HepG2 (cell line): ENCODE data around the gene RABL6. TPM values are rescaled to one million over a fixed set of nuclear protein-coding genes. Genes with fewer than 3 reads are reported as not detected.
"Not testable (repeated sequence)": the region's sequence is repeated elsewhere in the genome, so short reads cannot be mapped to it uniquely, and the experiment has no call there.

Experiments
- ATAC-seq: fragments of 200-7000 bp; cut with Tn5 transposase; 3 replicates; pipeline ENCODE4 v1.9.1; 2020; ENCODE audit warnings: mild to moderate bottlenecking, moderate library complexity
- BruUV-seq: library from RNA; stranded (reverse); fragments of 400-500 nt; replicated peaks from 2 replicates; lab custom pipeline; 2021; lab: Mats Ljungman, UMichigan
- CTCF ChIA-PET: fragments of 300-600 bp; formaldehyde crosslinking; extraction: SDS; loops from one replicate; lab custom pipeline; 2021; ENCODE audit warnings: low total read pairs, inconsistent platforms, low intra/inter-chr PET ratio; lab: Yijun Ruan, JAX
- POLR2A ChIA-PET: fragments of 350-600 bp; sonication (Branson Sonifier 250); formaldehyde crosslinking; loops from one replicate; lab custom pipeline; 2020; ENCODE audit warnings: antibody characterized with exemption, inconsistent platforms; lab: Yijun Ruan, JAX
- DNase-seq: peaks from one replicate; pipeline ENCODE4 v3.0.0-alpha.2; 2015; ENCODE audit warnings: low spot score
- FAIRE-seq: peaks from 3 replicates; lab custom pipeline; 2011; peaks lifted over from hg19 to GRCh38; lab: Jason Lieb, UNC
- H2AFZ ChIP-seq: one replicate; pipeline ENCODE4 v1.6.1; 2011; ENCODE audit warnings: low read length, inconsistent platforms
- H3K27ac ChIP-seq: fragments of 300-600 bp; 3 replicates; pipeline ENCODE4 v1.8.0; 2011; ENCODE audit warnings: mixed run types, mild to moderate bottlenecking, mixed read lengths, low read length, inconsistent platforms; ENCODE audit not compliant: insufficient read depth; ENCODE audit errors: extremely low read length
- H3K27me3 ChIP-seq, 2 experiments: fragments of 200-600 bp in 1 of 2; 2 replicates in 1 of 2; 3 replicates in 1 of 2; pipeline versions ENCODE4 v1.6.0 to v1.8.0; 2011; ENCODE audit warnings: low read length in 2 of 2, mild to moderate bottlenecking in 2 of 2, moderate library complexity in 2 of 2, inconsistent platforms in 1 of 2; ENCODE audit not compliant: insufficient read depth in 2 of 2, control insufficient read depth in 1 of 2
- H3K36me3 ChIP-seq, 2 experiments: fragments of 200-600 bp in 1 of 2; replicated peaks in 1 of 2; 2 replicates in 1 of 2; 3 replicates in 1 of 2; pipeline versions ENCODE4 v1.5.1 to v1.8.0; 2011; ENCODE audit warnings: low read length in 2 of 2, inconsistent platforms in 1 of 2; ENCODE audit not compliant: insufficient read depth in 2 of 2, control insufficient read depth in 1 of 2
- H3K4me1 ChIP-seq: 2 replicates; pipeline ENCODE4 v1.5.1; 2012; ENCODE audit warnings: low read length, inconsistent platforms; ENCODE audit not compliant: insufficient read depth
- H3K4me2 ChIP-seq: 2 replicates; pipeline ENCODE4 v1.6.0; 2011; ENCODE audit warnings: low read depth, low read length, inconsistent platforms
- H3K4me3 ChIP-seq, 3 experiments: fragments of 200-600 bp in 1 of 3; sonication (generic), shearing (Covaris generic) in 1 of 3; replicated peaks in 1 of 3; 2 replicates each; pipeline ENCODE4 v1.5.1; 2011 to 2016; ENCODE audit warnings: low read length in 3 of 3, inconsistent platforms in 2 of 3, low read depth in 2 of 3, mild to moderate bottlenecking in 2 of 3, control low read depth in 1 of 3, mixed read lengths in 1 of 3; ENCODE audit not compliant: insufficient read depth in 1 of 3
- H3K79me2 ChIP-seq: one replicate; pipeline ENCODE4 v1.6.1; 2011; ENCODE audit warnings: low read length, inconsistent platforms; ENCODE audit not compliant: insufficient read depth
- H3K9ac ChIP-seq: 2 replicates; pipeline ENCODE4 v1.6.0; 2011; ENCODE audit warnings: mild to moderate bottlenecking, low read depth, low read length, inconsistent platforms; ENCODE audit not compliant: insufficient read depth
- H3K9me3 ChIP-seq: 2 replicates; pipeline ENCODE4 v1.5.1; 2012; ENCODE audit warnings: mild to moderate bottlenecking, low read length
- H4K20me1 ChIP-seq: 2 replicates; pipeline ENCODE4 v1.6.0; 2011; ENCODE audit warnings: inconsistent platforms, mild to moderate bottlenecking, low read length, moderate library complexity; ENCODE audit not compliant: insufficient read depth
- DNMT3B ChIP-seq: conservative IDR thresholded peaks from 2 replicates; pipeline ENCODE4 v1.6.1; 2016; ENCODE audit warnings: missing biosample characterization, control low read depth
- FLYWCH1 ChIP-seq: sonication (generic); formaldehyde crosslinking; IDR thresholded peaks from 2 replicates; pipeline ENCODE4 v1.8.1; 2023; ENCODE audit warnings: mild to moderate bottlenecking, missing genetic modification reagents
- HNRNPLL ChIP-seq: fragments of 200-400 bp; formaldehyde crosslinking; IDR thresholded peaks from 2 replicates; pipeline ENCODE4 v1.6.1; 2017; ENCODE audit warnings: mild to moderate bottlenecking, low read depth, low read length; ENCODE audit not compliant: poor library complexity, severe bottlenecking
- MAFF ChIP-seq: IDR thresholded peaks from 2 replicates; pipeline ENCODE4 v1.6.1; 2011; ENCODE audit warnings: low read depth, low read length, improper control_type of control experiment
- MAZ ChIP-seq, 2 experiments: sonication (generic) in 1 of 2; formaldehyde crosslinking in 1 of 2; IDR thresholded peaks; 2 replicates each; pipeline versions ENCODE4 v1.5.0 to v1.6.1; 2012 to 2020; ENCODE audit warnings: low read depth in 2 of 2, mild to moderate bottlenecking in 2 of 2, borderline replicate concordance in 1 of 2, improper control_type of control experiment in 1 of 2, low read length in 1 of 2, missing genetic modification reagents in 1 of 2, moderate library complexity in 1 of 2
- POLR2A ChIP-seq, 2 experiments: IDR thresholded peaks; 2 replicates each; pipeline ENCODE4 v1.6.1; 2011; ENCODE audit warnings: low read depth in 2 of 2, low read length in 2 of 2, mild to moderate bottlenecking in 1 of 2, moderate library complexity in 1 of 2; ENCODE audit not compliant: insufficient read depth in 1 of 2
- RAD21 ChIP-seq: fragments of 450-650 bp; formaldehyde crosslinking; IDR thresholded peaks from 2 replicates; pipeline ENCODE4 v1.5.0; 2020; ENCODE audit warnings: mild to moderate bottlenecking
- SIX1 ChIP-seq: sonication (generic); formaldehyde crosslinking; IDR thresholded peaks from 2 replicates; pipeline ENCODE4 v1.4.0; 2020; ENCODE audit warnings: missing genetic modification reagents, borderline replicate concordance
- SMAD9 ChIP-seq: sonication (generic); formaldehyde crosslinking; IDR thresholded peaks from 2 replicates; pipeline ENCODE4 v1.5.1; 2020; ENCODE audit warnings: mild to moderate bottlenecking, missing genetic modification reagents
- SYNCRIP ChIP-seq: fragments of 200-400 bp; formaldehyde crosslinking; IDR thresholded peaks from 2 replicates; pipeline ENCODE4 v1.6.1; 2018; ENCODE audit warnings: mild to moderate bottlenecking, low read depth, low read length; ENCODE audit not compliant: insufficient read depth
- TMF1 ChIP-seq: sonication (generic); formaldehyde crosslinking; IDR thresholded peaks from 2 replicates; pipeline ENCODE4 v1.8.1; 2022; ENCODE audit warnings: low read depth, missing genetic modification reagents
- ZBTB26 ChIP-seq: IDR thresholded peaks from 2 replicates; pipeline ENCODE4 v1.6.1; 2016; ENCODE audit warnings: missing compliant biosample characterization, missing genetic modification reagents, borderline replicate concordance
- ZEB1 ChIP-seq: IDR thresholded peaks from 2 replicates; pipeline ENCODE4 v1.6.1; 2012; ENCODE audit warnings: mild to moderate bottlenecking, low read depth, inconsistent platforms; ENCODE audit not compliant: insufficient replicate concordance
- ZKSCAN1 ChIP-seq: fragments of 150-350 bp; IDR thresholded peaks from 2 replicates; pipeline ENCODE4 v1.6.1; 2014; ENCODE audit warnings: low read length
- ZNF30 ChIP-seq: sonication (generic); formaldehyde crosslinking; IDR thresholded peaks from 2 replicates; pipeline ENCODE4 v1.5.0; 2020; ENCODE audit warnings: mild to moderate bottlenecking, missing genetic modification reagents
- ZNF329 ChIP-seq: sonication (generic); formaldehyde crosslinking; IDR thresholded peaks from 2 replicates; pipeline ENCODE4 v1.9.0; 2021; ENCODE audit warnings: low read depth, mild to moderate bottlenecking, missing genetic modification reagents
- ZNF543 ChIP-seq: sonication (generic); formaldehyde crosslinking; IDR thresholded peaks from 2 replicates; pipeline ENCODE4 v1.4.0; 2020; ENCODE audit warnings: mild to moderate bottlenecking, missing genetic modification reagents
- ZNF607 ChIP-seq: sonication (generic); formaldehyde crosslinking; IDR thresholded peaks from 2 replicates; pipeline ENCODE4 v1.5.1; 2020; ENCODE audit warnings: missing genetic modification reagents, mild to moderate bottlenecking, borderline replicate concordance
- ZNF790 ChIP-seq: sonication (generic); formaldehyde crosslinking; IDR thresholded peaks from 2 replicates; pipeline ENCODE4 v1.8.0; 2022; ENCODE audit warnings: missing genetic modification reagents, mild to moderate bottlenecking, borderline replicate concordance
- WGBS: methylation state at CpG from one replicate; pipeline ENCODE4 v1.1.6; 2017; ENCODE audit warnings: low lambda C conversion rate; 5-methylcytosine and 5-hydroxymethylcytosine counted together
- in situ Hi-C: cut with HindIII; loops from 2 replicates; pipeline ENCODE4 v1.10.0; 2017; ENCODE audit warnings: low pct_unique_long_range_greater_than_20kb; ENCODE audit not compliant: extremely low pct_ligation_motif_present
- intact Hi-C: fragments of 100-400 bp; cut with micrococcal nuclease; formaldehyde crosslinking; loops from one replicate; pipeline ENCODE4 v1.10.0; 2022; ENCODE audit not compliant: unreplicated experiment
- polyA plus RNA-seq, 8 experiments: library from polyadenylated mRNA; depleted of rRNA in 3 of 8; stranded (reverse) in 7 of 8; unstranded in 1 of 8; fragments of >200 nt; fragmentation: Illumina TruSeq in 4 of 8; extraction: Trizol in 4 of 8; gene quantifications; 2 replicates each; pipeline versions ENCODE4 v1.2.1 to v1.2.3, GENCODE V29; 2011 to 2016; ENCODE audit warnings: low read depth in 4 of 8, missing spikeins in 1 of 8, mixed read lengths in 1 of 8; ENCODE audit not compliant: insufficient read depth in 1 of 8
- total RNA-seq, 5 experiments: library from RNA; depleted of rRNA; stranded (reverse); fragments of >200 nt; fragmentation: Illumina TruSeq; extraction: Trizol; gene quantifications; 2 replicates each; pipeline ENCODE4 v1.2.3, GENCODE V29; 2016; ENCODE audit warnings: low read depth in 1 of 5

The RABL6 gene
- total and polyA plus RNA-seq, 2 of the 13 experiments (the other 11 are each of a cell fraction or from before 2014, with no cell fraction given): 81.5 to 125 TPM

- intact Hi-C loops: loop anchor here (5.0 to 10.0 kb wide), 3 partner anchors 61 to 141 kb away; partner anchors contain the start of genes PHPT1 and TRAF2
- no peaks in the 10 kb centered on the region; a peak in 1 of 5 replicates for H3K27me3 ChIP-seq
- H3K79me2 ChIP-seq: peaks cover 1% of the 10 kb centered on the region
- POLR2A ChIA-PET: no interaction called here
- peak overlapping the region; percentile 64 for H3K27ac ChIP-seq
- no peak for ATAC-seq
- H2AFZ ChIP-seq: no peak overlapping the region
- peaks cover 75% of the 10 kb centered on the region for H3K4me1 ChIP-seq
- CTCF ChIA-PET: no interaction called here
- 0 out of 2 replicates have a peak overlapping the region, but pooled peaks have one; percentile 18 for H3K4me2 ChIP-seq
- no peaks in the 10 kb centered on the region for H4K20me1 ChIP-seq
- 89% methylated on average over 8 of the region's 10 CpGs for WGBS
- no peak for TF ChIP-seq ZNF543
- no peak for TF ChIP-seq POLR2A (IDR thresholded peaks at IDR 0.05; ENCODE audit: insufficient read depth in 1 of 2, low read depth in 2 of 2, low read length in 2 of 2)
- TF ChIP-seq RAD21 (CRISPR knock-in tag): no peak
- no peak for TF ChIP-seq MAFF
- TF ChIP-seq MAZ (IDR thresholded peaks at IDR 0.05; ENCODE audit: borderline replicate concordance, low read depth, low read length): no peak
- no peak for TF ChIP-seq MAZ (CRISPR knock-in tag; IDR thresholded peaks at IDR 0.05; ENCODE audit: low read depth)
- TF ChIP-seq ZBTB26 (CRISPR knock-in tag): no peak
- no peak for TF ChIP-seq ZNF30 (CRISPR knock-in tag)
- TF ChIP-seq HNRNPLL: no peak
- TF ChIP-seq ZKSCAN1: no peak
- no peak for TF ChIP-seq ZNF790
- TF ChIP-seq DNMT3B (CRISPR knock-in tag): no peak
- no peak for TF ChIP-seq ZNF607
- no peak for TF ChIP-seq FLYWCH1 (CRISPR knock-in tag)
- TF ChIP-seq SYNCRIP: no peak
- no peak for TF ChIP-seq ZEB1
- TF ChIP-seq SMAD9 (CRISPR knock-in tag): no peak
- TF ChIP-seq SIX1: no peak
- no peak for TF ChIP-seq ZNF329 (CRISPR knock-in tag)
- no peak for TF ChIP-seq TMF1
- TF ChIP-seq, all 625 proteins: peak for 0
- Histone ChIP-seq H3K9me3 (no peaks in the 10 kb centered on the region), H3K4me3 (no peak overlapping the region), H3K36me3 (no peaks in the 10 kb centered on the region), H3K9ac (no peak overlapping the region)
- no TSS peak for BruUV-seq
- in situ Hi-C loops: no loop called here
- DNase-seq (no peak), FAIRE-seq (no peak)
Observed at GRCh38 chr9:136786451-136786850, 21.3 kb upstream of the RABL6 start.

- intact Hi-C loops: loop anchor here (1.0 to 10.0 kb wide), 4 partner anchors 60 to 248 kb away; partner anchors contain the start of genes PHPT1 and TRAF2
- H2AFZ ChIP-seq, in situ Hi-C loops, H3K27me3 ChIP-seq, ATAC-seq, H3K36me3 ChIP-seq, BruUV-seq, FAIRE-seq, H4K20me1 ChIP-seq, H3K79me2 ChIP-seq, H3K9ac ChIP-seq, H3K4me3 ChIP-seq, POLR2A ChIA-PET, H3K9me3 ChIP-seq, DNase-seq: not testable (repeated sequence)
- Histone ChIP-seq H3K27ac (peak overlapping the region; percentile 64), H3K4me2 (peak overlapping the region; percentile 91; the same call in 1 of the 2 replicates), H3K4me1 (peaks cover 75% of the 10 kb centered on the region)
- WGBS: 73% methylated on average over 4 of the region's 4 CpGs
- CTCF ChIA-PET: interaction anchor here (1.6 kb wide), 1 partner anchor 248 kb away, joined by 10 read pairs; no protein-coding TSS in a partner anchor
Observed at GRCh38 chr9:136786983-136787382, 20.8 kb upstream of the RABL6 start.
